GM12878 (cell line): Measurements from ENCODE around the gene SH3YL1. TPM values are rescaled to one million over a fixed set of nuclear protein-coding genes. Genes with fewer than 3 reads are reported as not detected.

ENCODE experiments used
- ATAC-seq: fragments of 200-7000 bp; cut with Tn5 transposase; 3 replicates; pipeline ENCODE4 v1.9.1; 2020; ENCODE audit warnings: mild to moderate bottlenecking, moderate library complexity
- BruUV-seq: library from RNA; stranded (reverse); fragments of 400-500 nt; replicated peaks from 2 replicates; lab custom pipeline; 2021; lab: Mats Ljungman, UMichigan
- CTCF ChIA-PET: fragments of 300-600 bp; sonication (Branson Sonifier 250); formaldehyde crosslinking; extraction: SDS; loops from one replicate; lab custom pipeline; 2021; ENCODE audit warnings: inconsistent platforms; lab: Yijun Ruan, JAX
- POLR2A ChIA-PET: fragments of 350-600 bp; formaldehyde crosslinking; extraction: SDS; loops from one replicate; lab custom pipeline; 2021; ENCODE audit warnings: inconsistent platforms; lab: Charles Lee
- RAD21 ChIA-PET: fragments of 300-600 bp; sonication (Branson Sonifier 250); formaldehyde crosslinking; loops from one replicate; lab custom pipeline; 2023; ENCODE audit warnings: antibody characterized with exemption; ENCODE audit not compliant: unreplicated experiment; lab: Charles Lee
- SMC1A ChIA-PET: fragments of 300-600 bp; sonication (Branson Sonifier 250); formaldehyde crosslinking; loops from one replicate; lab custom pipeline; 2023; ENCODE audit not compliant: unreplicated experiment, uncharacterized antibody; lab: Charles Lee
- DNase-seq: peaks from one replicate; pipeline ENCODE4 v3.0.0-alpha.2; 2011; ENCODE audit warnings: low read depth, low spot score
- FAIRE-seq: peaks from 3 replicates; lab custom pipeline; 2011; peaks lifted over from hg19 to GRCh38; lab: Jason Lieb, UNC
- H2AFZ ChIP-seq: 2 replicates; pipeline ENCODE4 v1.6.0; 2011; ENCODE audit warnings: low read depth, low read length, control low read depth; ENCODE audit not compliant: control insufficient read depth
- H3K27ac ChIP-seq: 2 replicates; pipeline ENCODE4 v1.5.1; 2011; ENCODE audit warnings: control low read depth; ENCODE audit not compliant: control insufficient read depth, insufficient read depth
- H3K27me3 ChIP-seq, 2 experiments: replicated peaks in 1 of 2; 2 replicates each; pipeline versions ENCODE4 v1.6.0 to v1.6.1; 2011; ENCODE audit warnings: low read length in 1 of 2; ENCODE audit not compliant: control insufficient read depth in 2 of 2, insufficient read depth in 2 of 2
- H3K36me3 ChIP-seq, 2 experiments: 2 replicates each; pipeline ENCODE4 v1.5.1; 2011; ENCODE audit warnings: low read length in 1 of 2; ENCODE audit not compliant: control insufficient read depth in 2 of 2, insufficient read depth in 2 of 2
- H3K4me1 ChIP-seq: 2 replicates; pipeline ENCODE4 v1.6.1; 2011; ENCODE audit warnings: mild to moderate bottlenecking, low read length, moderate library complexity, mixed read lengths; ENCODE audit not compliant: control insufficient read depth, insufficient read depth
- H3K4me2 ChIP-seq: 2 replicates; pipeline ENCODE4 v1.6.0; 2011; ENCODE audit warnings: control low read depth; ENCODE audit not compliant: control insufficient read depth, insufficient read depth
- H3K4me3 ChIP-seq: fragments of 200-600 bp; sonication (generic); 2 replicates; pipeline ENCODE4 v1.5.1; 2016
- H3K79me2 ChIP-seq: 2 replicates; pipeline ENCODE4 v1.6.0; 2011; ENCODE audit warnings: low read length; ENCODE audit not compliant: control insufficient read depth, insufficient read depth
- H3K9ac ChIP-seq: 2 replicates; pipeline ENCODE4 v1.8.0; 2011; ENCODE audit warnings: low read length, control low read depth, mixed read lengths; ENCODE audit not compliant: control insufficient read depth, insufficient read depth
- H3K9me3 ChIP-seq: replicated peaks from 3 replicates; pipeline ENCODE4 v1.5.1; 2011; ENCODE audit warnings: mild to moderate bottlenecking, low read length; ENCODE audit not compliant: control insufficient read depth, insufficient read depth
- H4K20me1 ChIP-seq: 2 replicates; pipeline ENCODE4 v1.6.0; 2011; ENCODE audit not compliant: control insufficient read depth, insufficient read depth
- BRCA1 ChIP-seq: IDR thresholded peaks from 2 replicates; pipeline ENCODE4 v1.6.1; 2011; ENCODE audit warnings: low read depth, low read length, improper control_type of control experiment
- CBFB ChIP-seq: IDR thresholded peaks from 2 replicates; pipeline ENCODE4 v1.6.1; 2016; ENCODE audit warnings: antibody characterized with exemption, low read depth
- EP300 ChIP-seq, 2 experiments: fragments of 150-350 bp in 1 of 2; IDR thresholded peaks; 2 replicates each; pipeline ENCODE4 v1.6.1; 2011 to 2012; ENCODE audit warnings: low read depth in 2 of 2, low read length in 2 of 2, borderline replicate concordance in 1 of 2, improper control_type of control experiment in 1 of 2, inconsistent platforms in 1 of 2; ENCODE audit not compliant: control insufficient read depth in 1 of 2
- HSF1 ChIP-seq: fragments of 150-350 bp; IDR thresholded peaks from 2 replicates; pipeline ENCODE4 v1.6.1; 2014; ENCODE audit warnings: mild to moderate bottlenecking, low read depth, low read length
- IRF4 ChIP-seq: IDR thresholded peaks from 2 replicates; pipeline ENCODE4 v1.6.1; 2011; ENCODE audit warnings: low read depth, low read length
- KDM1A ChIP-seq: fragments of 200-600 bp; sonication (generic); IDR thresholded peaks from 2 replicates; pipeline ENCODE4 v1.6.1; 2016; ENCODE audit warnings: borderline replicate concordance
- RUNX3 ChIP-seq: IDR thresholded peaks from 2 replicates; pipeline ENCODE4 v1.6.1; 2012; ENCODE audit warnings: low read length, inconsistent platforms
- SMC3 ChIP-seq: IDR thresholded peaks from 2 replicates; pipeline ENCODE4 v1.6.1; 2011; ENCODE audit warnings: low read length, improper control_type of control experiment, borderline replicate concordance
- USF2 ChIP-seq: IDR thresholded peaks from 2 replicates; pipeline ENCODE4 v1.6.1; 2011; ENCODE audit warnings: low read depth, low read length, improper control_type of control experiment, borderline replicate concordance
- WGBS: methylation state at CpG from one replicate; pipeline ENCODE4 v1.1.6; 2016; ENCODE audit warnings: low lambda C conversion rate; ENCODE audit not compliant: insufficient replicate concordance, insufficient coverage; ENCODE audit errors: missing lambda C conversion rate; 5-methylcytosine and 5-hydroxymethylcytosine counted together
- in situ Hi-C: fragments of 300-500 bp; cut with MboI; formaldehyde crosslinking; loops from 9 replicates; pipeline ENCODE4 v1.14.3; 2018; ENCODE audit warnings: mixed read lengths
- intact Hi-C: fragments of 100-400 bp; cut with micrococcal nuclease; formaldehyde crosslinking; loops from one replicate; pipeline ENCODE4 v1.14.2; 2022; ENCODE audit not compliant: unreplicated experiment
- polyA plus RNA-seq, 11 experiments: library from polyadenylated mRNA; depleted of rRNA in 4 of 11; unstranded in 6 of 11; stranded (reverse) in 5 of 11; fragments of >200 nt; fragmentation: Nextera tagmentation in 4 of 11; fragmentation: Illumina TruSeq in 1 of 11; extraction: Ambion mirVana in 4 of 11; extraction: Trizol in 1 of 11; gene quantifications; 1 replicate in 1 of 11; 2 replicates in 10 of 11; pipeline versions ENCODE4 v1.2.1 to v1.2.3, GENCODE V29; 2011 to 2016; ENCODE audit warnings: inconsistent platforms in 2 of 11, missing spikeins in 2 of 11, low read depth in 1 of 11
- total RNA-seq, 4 experiments: library from RNA; depleted of rRNA in 3 of 4; stranded (reverse); fragments of >200 nt in 3 of 4; fragmentation: Illumina TruSeq in 1 of 4; extraction: Trizol in 1 of 4; gene quantifications; 2 replicates each; pipeline versions ENCODE4 v1.2.1 to v1.2.3, GENCODE V29; 2013 to 2021

SH3YL1 gene
- total and polyA plus RNA-seq, 10 of the 15 experiments (the other 5 are each of a cell fraction or from before 2014, with no cell fraction given), result 12.2 to 22.4 (median 17.2) TPM

DNA sequence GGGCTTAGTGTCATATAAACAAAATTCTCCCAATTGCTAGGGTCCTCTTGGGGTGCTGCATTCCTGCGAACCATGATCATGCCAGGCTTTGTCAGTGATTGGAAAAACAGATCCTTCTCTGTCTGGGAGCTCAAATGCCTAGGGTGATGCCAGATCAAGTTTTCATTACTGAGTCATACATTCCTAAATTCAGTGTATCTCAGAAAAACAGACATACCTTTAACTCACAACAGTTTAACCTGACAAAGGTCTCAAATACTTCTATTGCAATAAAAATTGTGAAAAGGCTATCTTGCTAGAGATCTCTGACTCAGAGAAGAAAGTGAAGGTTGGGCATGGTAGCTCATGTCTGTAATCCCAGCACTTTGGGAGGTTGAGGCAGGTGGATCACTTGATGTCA is 86.9 kb downstream of the SH3YL1 start:
- ATAC-seq, result no peak
- SMC1A ChIA-PET, result interaction anchor here (1.0 to 1.9 kb wide), 8 partner anchors 8 to 160 kb away, joined by 3 to 7 read pairs (median 3); no protein-coding TSS in a partner anchor
- H2AFZ ChIP-seq, result no peak overlapping the region
- TF ChIP-seq HSF1 (no peak), IRF4 (no peak), CBFB (no peak), EP300 (IDR thresholded peaks at IDR 0.05; ENCODE audit: borderline replicate concordance in 1 of 2, control insufficient read depth in 1 of 2, low read depth in 2 of 2, low read length in 2 of 2) (no peak), USF2 (no peak), SMC3 (no peak), KDM1A (no peak), BRCA1 (no peak), RUNX3 (no peak)
- no peak overlapping the region for H3K27ac ChIP-seq
- no peak overlapping the region for H3K4me2 ChIP-seq
- no TSS peak for BruUV-seq
- no peak for DNase-seq
- H3K4me1 ChIP-seq, result no peaks in the 10 kb centered on the region
- POLR2A ChIA-PET, result no interaction called here
- no peaks in the 10 kb centered on the region for H3K9me3 ChIP-seq
- H3K27me3 ChIP-seq, result no peaks in the 10 kb centered on the region
- H4K20me1 ChIP-seq, result no peaks in the 10 kb centered on the region
- RAD21 ChIA-PET, result no interaction called here
- H3K36me3 ChIP-seq, result no peaks in the 10 kb centered on the region
- 38% methylated on average over 1 of the region's 1 CpG for WGBS
- H3K4me3 ChIP-seq, result no peak overlapping the region
- no peak overlapping the region for H3K9ac ChIP-seq
- CTCF ChIA-PET, result interaction anchor here (1.1 kb wide), 1 partner anchor 13 kb away, joined by 3 read pairs; no protein-coding TSS in a partner anchor
- no peak for FAIRE-seq
- in situ Hi-C loops, result no loop called here
- H3K79me2 ChIP-seq, result no peaks in the 10 kb centered on the region
- intact Hi-C loops, result no loop called here
